BLaER1 treated with 17β-estradiol and CSF1 and Interleukin-3, amounts not matched to agents 10 nM and 100 nM (cell line): ENCODE results near the gene SAMD13.
A peak's percentile ranks its signal among the peaks of the same experiment; 100 is the strongest.

ENCODE experiments used
- H3K27ac ChIP-seq, 11 experiments: shearing (Covaris generic); formaldehyde crosslinking; 2 replicates each; pipeline ENCODE4 v1.8.1; 2022
- H3K27me3 ChIP-seq, 11 experiments: shearing (Covaris generic); formaldehyde crosslinking; 2 replicates each; pipeline ENCODE4 v1.8.1; 2022
- H3K36me3 ChIP-seq, 11 experiments: shearing (Covaris generic); formaldehyde crosslinking; 2 replicates each; pipeline ENCODE4 v1.8.1; 2022
- H3K4me1 ChIP-seq, 10 experiments: shearing (Covaris generic); formaldehyde crosslinking; 2 replicates each; pipeline ENCODE4 v1.8.1; 2022
- H3K4me2 ChIP-seq, 11 experiments: shearing (Covaris generic); formaldehyde crosslinking; 2 replicates each; pipeline ENCODE4 v1.8.1; 2022
- H3K4me3 ChIP-seq, 10 experiments: shearing (Covaris generic); formaldehyde crosslinking; 2 replicates each; pipeline ENCODE4 v1.8.1; 2022
- H3K9ac ChIP-seq, 11 experiments: shearing (Covaris generic); formaldehyde crosslinking; 2 replicates each; pipeline ENCODE4 v1.8.1; 2022
- H3K9me3 ChIP-seq, 11 experiments: shearing (Covaris generic); formaldehyde crosslinking; replicated peaks in 1 of 11; 2 replicates each; pipeline ENCODE4 v1.8.1; 2022
- H4K20me1 ChIP-seq, 11 experiments: shearing (Covaris generic); formaldehyde crosslinking; 2 replicates each; pipeline ENCODE4 v1.8.1; 2022
- Cebpa-rat ChIP-seq, 11 experiments: shearing (Covaris generic); IDR thresholded peaks; 2 replicates each; pipeline ENCODE4 v1.8.1; 2022

SAMD13 gene

DNA sequence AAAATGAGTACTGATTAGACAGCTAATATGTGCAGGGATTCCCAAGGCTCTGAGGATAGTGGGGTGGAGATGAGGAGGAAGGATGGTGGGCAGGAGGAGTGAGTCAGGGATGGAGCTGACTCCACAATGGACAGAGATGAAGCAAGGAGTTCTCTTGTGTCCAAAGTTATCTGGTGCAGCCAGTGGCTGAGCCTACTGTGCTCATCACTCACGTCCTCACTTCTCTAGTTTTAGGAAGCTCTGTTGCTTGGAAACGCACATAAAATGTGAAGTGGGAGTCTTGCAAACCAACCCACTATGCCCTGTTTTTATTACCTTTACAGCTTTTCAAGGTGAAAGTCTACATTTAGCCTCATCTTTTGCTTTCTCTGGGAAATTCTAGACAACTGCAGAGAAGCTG lies 36.5 kb upstream of the SAMD13 start:
- no peaks in the 10 kb centered on the region for H3K36me3 ChIP-seq
- H3K9ac ChIP-seq = no peak overlapping the region
- H3K27ac ChIP-seq = no peak overlapping the region
- no peaks in the 10 kb centered on the region for H3K9me3 ChIP-seq
- H3K4me3 ChIP-seq = no peak overlapping the region
- no peaks in the 10 kb centered on the region for H4K20me1 ChIP-seq
- H3K4me2 ChIP-seq = no peak overlapping the region
- TF ChIP-seq Cebpa-rat (IDR thresholded peaks at IDR 0.05) = no peak
- H3K27me3 ChIP-seq = no peaks in the 10 kb centered on the region
- no peaks in the 10 kb centered on the region for H3K4me1 ChIP-seq

DNA sequence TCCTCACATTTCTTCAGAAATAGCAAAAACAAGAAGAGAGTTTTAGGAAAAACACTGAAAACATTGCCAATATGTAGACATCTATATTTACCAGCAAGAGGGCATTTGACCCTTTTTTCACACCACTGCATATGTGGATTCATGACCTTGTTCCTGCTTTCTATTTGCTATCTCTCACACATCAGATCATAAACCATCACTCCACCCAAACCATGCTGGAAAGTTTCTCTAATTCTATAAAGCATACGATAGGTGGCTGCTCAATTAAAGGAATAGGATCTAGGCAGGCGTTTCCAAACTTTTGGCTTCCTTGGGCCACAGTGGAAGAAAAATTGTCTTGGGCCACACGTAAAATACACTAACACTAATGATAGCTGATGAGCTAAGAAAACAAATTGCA lies 35.6 kb upstream of the SAMD13 start:
- H4K20me1 ChIP-seq = no peaks in the 10 kb centered on the region
- no peak for TF ChIP-seq Cebpa-rat (IDR thresholded peaks at IDR 0.05)
- H3K4me3 ChIP-seq = no peak overlapping the region
- no peak overlapping the region for H3K27ac ChIP-seq
- no peaks in the 10 kb centered on the region for H3K27me3 ChIP-seq
- no peak overlapping the region for H3K4me2 ChIP-seq
- H3K9me3 ChIP-seq = no peaks in the 10 kb centered on the region
- H3K9ac ChIP-seq = no peak overlapping the region
- no peaks in the 10 kb centered on the region for H3K4me1 ChIP-seq
- H3K36me3 ChIP-seq = no peaks in the 10 kb centered on the region

DNA sequence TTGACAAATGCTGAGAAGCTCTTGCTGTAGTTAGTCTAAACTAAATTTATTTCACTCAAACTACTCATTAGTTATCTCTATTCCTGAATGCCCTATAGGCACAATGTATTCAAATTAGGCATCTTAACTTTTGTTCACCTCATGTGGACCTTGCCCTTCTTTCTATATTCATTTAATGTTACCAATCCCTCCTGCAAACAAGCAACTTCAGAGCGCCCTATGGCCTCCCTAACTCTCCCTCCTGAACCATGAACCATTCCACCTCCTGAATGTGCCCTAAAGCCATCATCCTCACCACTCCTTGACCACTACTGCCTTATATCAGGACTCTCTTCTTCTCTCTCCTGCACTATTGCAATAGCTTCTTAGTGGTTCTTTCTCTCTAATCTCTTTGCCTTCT lies 34.8 kb upstream of the SAMD13 start:
- Histone ChIP-seq H3K9ac (no peak overlapping the region), H4K20me1 (no peaks in the 10 kb centered on the region), H3K27me3 (no peaks in the 10 kb centered on the region), H3K4me2 (no peak overlapping the region), H3K27ac (no peak overlapping the region), H3K4me3 (no peak overlapping the region), H3K36me3 (no peaks in the 10 kb centered on the region), H3K9me3 (no peaks in the 10 kb centered on the region), H3K4me1 (no peaks in the 10 kb centered on the region)
- no peak for TF ChIP-seq Cebpa-rat (IDR thresholded peaks at IDR 0.05)

DNA sequence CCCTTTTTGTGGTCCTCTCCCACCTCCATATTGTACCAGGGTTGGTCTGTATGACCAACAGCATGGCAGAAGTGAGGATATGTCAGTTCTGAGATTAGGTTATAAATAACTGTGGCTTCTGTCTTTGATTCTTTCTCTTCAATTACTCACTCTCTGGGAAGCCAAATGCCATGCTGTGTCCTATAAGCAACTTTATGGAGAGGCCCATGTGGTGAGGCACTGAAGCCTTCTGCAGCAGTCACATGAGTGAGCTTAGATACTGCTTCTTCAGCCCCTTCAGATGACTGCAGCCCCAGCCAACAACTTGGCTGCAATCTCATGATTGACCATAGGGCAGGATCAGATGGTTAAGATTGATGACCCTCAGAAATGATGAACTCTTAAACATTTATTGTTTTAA lies 34.0 kb upstream of the SAMD13 start:
- TF ChIP-seq Cebpa-rat (IDR thresholded peaks at IDR 0.05) = no peak
- Histone ChIP-seq H3K36me3 (no peaks in the 10 kb centered on the region), H3K9me3 (no peaks in the 10 kb centered on the region), H3K4me3 (no peak overlapping the region), H3K27ac (no peak overlapping the region), H4K20me1 (no peaks in the 10 kb centered on the region), H3K4me2 (no peak overlapping the region), H3K9ac (no peak overlapping the region), H3K27me3 (no peaks in the 10 kb centered on the region), H3K4me1 (no peaks in the 10 kb centered on the region)

DNA sequence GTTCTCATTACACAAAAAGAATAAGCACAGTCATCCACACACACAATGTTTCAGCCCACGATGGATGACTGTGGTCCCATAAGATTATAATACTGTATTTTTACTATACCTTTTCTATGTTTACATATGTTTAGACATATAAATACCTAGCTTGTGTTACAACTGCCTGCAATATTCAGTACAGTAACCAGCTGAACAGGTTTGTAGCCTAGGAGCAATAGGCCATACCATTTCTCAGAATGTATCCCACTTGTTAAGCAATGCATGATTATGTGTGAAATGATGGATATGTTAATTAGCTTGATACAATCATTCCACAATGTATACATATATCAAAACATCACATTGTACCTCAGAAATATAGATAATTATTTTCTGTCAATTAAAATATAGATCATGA lies 33.2 kb upstream of the SAMD13 start:
- Histone ChIP-seq H3K4me2 (no peak overlapping the region), H3K9me3 (no peaks in the 10 kb centered on the region), H3K9ac (no peak overlapping the region), H3K36me3 (no peaks in the 10 kb centered on the region), H4K20me1 (no peaks in the 10 kb centered on the region), H3K4me3 (no peak overlapping the region), H3K27ac (no peak overlapping the region), H3K4me1 (no peaks in the 10 kb centered on the region), H3K27me3 (no peaks in the 10 kb centered on the region)
- no peak for TF ChIP-seq Cebpa-rat (IDR thresholded peaks at IDR 0.05)

DNA sequence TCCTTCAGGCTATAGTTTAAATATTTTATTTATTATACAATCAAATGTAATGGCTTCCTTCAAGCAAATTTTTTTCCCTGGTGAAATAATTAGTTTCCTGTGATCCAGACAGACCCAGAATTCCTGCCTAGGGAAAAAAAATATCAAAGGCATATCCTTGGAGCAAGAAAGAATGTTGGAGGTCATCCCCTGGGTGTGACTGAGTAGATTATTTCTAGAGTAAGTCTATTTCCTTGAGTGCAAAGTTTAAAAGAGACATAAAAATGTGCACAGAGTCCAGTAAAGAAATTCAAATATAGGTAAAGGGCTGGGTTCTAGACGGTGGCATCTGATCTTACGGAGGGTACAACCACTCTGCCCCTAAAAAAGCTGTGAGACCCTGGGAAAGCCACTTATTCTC lies 32.2 kb upstream of the SAMD13 start:
- no peaks in the 10 kb centered on the region for H3K9me3 ChIP-seq
- H3K9ac ChIP-seq = no peak overlapping the region
- no peak overlapping the region for H3K4me2 ChIP-seq
- H3K36me3 ChIP-seq = no peaks in the 10 kb centered on the region
- H3K4me3 ChIP-seq = no peak overlapping the region
- no peak for TF ChIP-seq Cebpa-rat (IDR thresholded peaks at IDR 0.05)
- H3K27me3 ChIP-seq = no peaks in the 10 kb centered on the region
- H3K4me1 ChIP-seq = no peaks in the 10 kb centered on the region
- no peak overlapping the region for H3K27ac ChIP-seq
- H4K20me1 ChIP-seq = no peaks in the 10 kb centered on the region

DNA sequence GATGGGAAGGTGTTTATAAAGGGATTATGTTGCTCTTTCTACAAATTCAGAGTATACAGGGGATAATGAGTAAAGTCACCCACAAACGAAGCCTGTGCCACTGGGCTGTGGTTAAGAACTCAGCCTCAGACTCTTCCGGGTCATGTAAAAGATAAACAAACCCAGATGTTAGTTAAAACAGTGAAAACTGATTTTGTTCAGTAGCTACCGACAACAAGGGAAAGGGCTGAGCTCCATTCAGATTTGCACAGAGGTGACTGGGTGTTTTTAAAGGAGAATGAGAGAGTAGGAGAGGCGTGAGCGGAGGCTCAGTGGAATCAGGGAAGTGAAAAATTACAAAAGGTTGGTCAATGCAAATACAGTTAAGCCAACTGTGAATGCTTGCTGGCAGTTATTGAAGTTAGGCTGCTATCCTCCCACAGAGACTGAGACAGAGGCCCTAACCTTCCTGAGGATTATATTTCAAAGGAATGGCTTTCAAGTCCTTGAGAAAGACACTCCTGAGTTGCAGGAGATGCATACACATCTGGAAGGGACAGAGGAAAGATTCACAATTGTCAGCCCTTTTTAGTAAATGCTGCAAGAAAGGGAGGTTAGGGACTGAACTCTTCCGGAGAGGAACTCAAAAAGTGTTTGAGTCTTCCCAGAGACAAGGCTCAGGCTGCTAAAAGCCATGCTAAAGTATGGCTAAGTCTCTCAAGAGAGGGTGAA lies 29.9 kb upstream of the SAMD13 start:
- no peaks in the 10 kb centered on the region for H3K36me3 ChIP-seq
- H3K9me3 ChIP-seq = no peaks in the 10 kb centered on the region
- H3K27me3 ChIP-seq = no peaks in the 10 kb centered on the region
- no peak overlapping the region for H3K9ac ChIP-seq
- no peak for TF ChIP-seq Cebpa-rat (IDR thresholded peaks at IDR 0.05)
- no peak overlapping the region for H3K4me2 ChIP-seq
- H3K4me3 ChIP-seq = no peak overlapping the region
- H3K27ac ChIP-seq = no peak overlapping the region
- no peaks in the 10 kb centered on the region for H4K20me1 ChIP-seq
- H3K4me1 ChIP-seq = no peaks in the 10 kb centered on the region

DNA sequence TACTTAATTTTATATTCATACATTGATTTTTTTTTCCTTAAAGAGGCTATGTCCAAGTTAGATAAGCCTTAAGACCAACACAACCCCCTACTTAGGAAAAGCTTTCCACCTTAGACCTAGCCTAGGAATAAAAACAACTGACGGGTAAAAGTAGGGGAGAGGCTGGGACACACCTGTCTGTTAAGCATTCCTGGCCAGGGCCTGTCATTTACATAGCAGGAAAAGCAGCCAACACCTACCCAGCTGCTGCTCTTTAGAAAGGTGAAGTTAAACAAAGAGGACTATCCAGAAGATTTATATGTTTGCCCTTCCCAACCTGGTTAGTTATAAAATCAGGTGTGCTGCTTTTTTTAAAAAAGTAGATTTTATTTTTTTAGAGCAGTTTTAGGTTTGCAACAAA lies 29.1 kb upstream of the SAMD13 start:
- Histone ChIP-seq H3K27me3 (no peaks in the 10 kb centered on the region), H3K36me3 (no peaks in the 10 kb centered on the region), H3K4me1 (no peaks in the 10 kb centered on the region), H3K27ac (no peak overlapping the region), H3K4me2 (no peak overlapping the region), H3K4me3 (no peak overlapping the region), H4K20me1 (no peaks in the 10 kb centered on the region), H3K9ac (no peak overlapping the region), H3K9me3 (no peaks in the 10 kb centered on the region)
- TF ChIP-seq Cebpa-rat (IDR thresholded peaks at IDR 0.05) = no peak

DNA sequence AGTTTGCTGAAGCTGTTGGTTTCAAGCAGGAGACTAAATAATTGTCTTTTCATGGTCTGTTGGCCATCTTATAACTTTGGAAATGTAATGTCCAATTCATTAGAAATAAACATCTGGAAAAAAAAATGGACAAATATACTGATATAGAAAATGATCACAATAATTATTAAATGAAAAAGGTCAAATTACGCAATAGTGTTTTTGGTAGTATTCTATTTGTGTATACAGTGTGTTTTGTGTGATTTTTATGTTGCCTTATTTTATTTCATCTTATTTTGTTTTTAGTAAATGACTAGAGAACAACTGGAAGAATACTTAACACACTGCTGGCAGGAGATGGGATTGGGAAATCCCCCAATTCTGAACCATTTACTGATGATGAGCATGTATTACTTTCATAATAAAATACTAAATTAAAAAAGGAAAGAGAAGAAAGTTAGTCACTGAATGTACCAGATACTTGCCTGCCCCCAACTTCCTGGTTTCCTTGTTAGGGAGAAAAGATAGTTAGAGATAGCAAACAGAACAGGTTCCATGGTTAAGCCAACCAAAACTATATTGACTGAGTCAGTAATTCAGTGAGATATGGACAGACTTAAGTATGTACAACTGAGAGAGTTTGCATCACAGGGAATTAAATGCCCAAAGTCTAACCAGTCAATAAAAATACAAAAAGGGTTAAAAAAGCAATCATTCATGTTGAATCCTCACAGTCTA lies 24.0 kb upstream of the SAMD13 start:
- Histone ChIP-seq H3K27me3 (no peaks in the 10 kb centered on the region), H3K36me3 (no peaks in the 10 kb centered on the region), H3K4me3 (no peak overlapping the region), H4K20me1 (no peaks in the 10 kb centered on the region), H3K9me3 (no peaks in the 10 kb centered on the region), H3K9ac (no peak overlapping the region), H3K27ac (no peak overlapping the region), H3K4me2 (no peak overlapping the region), H3K4me1 (no peaks in the 10 kb centered on the region)
- peak in 3 of 11 experiments; percentile 16 to 56 (median 52); a peak in 4 of 22 replicates for TF ChIP-seq Cebpa-rat (IDR thresholded peaks at IDR 0.05)

DNA sequence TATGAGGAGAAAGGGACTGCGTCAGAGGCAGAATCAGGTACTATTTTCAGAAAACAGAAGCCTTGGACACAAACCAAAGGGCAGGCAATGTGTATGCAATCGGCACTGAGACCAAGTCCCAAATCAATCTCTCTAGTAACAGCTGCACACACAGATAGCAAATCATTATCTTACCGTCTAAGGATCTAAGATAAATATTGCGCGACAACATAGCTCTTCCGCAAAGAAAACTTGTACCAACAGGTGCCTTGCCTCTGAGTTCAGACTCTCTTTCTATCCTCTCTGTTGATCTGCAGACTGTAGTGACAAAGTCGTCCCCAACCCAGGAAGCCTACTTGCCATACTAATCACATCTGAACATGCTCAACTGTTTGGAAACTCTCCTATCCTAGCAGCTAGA lies 22.6 kb upstream of the SAMD13 start:
- H3K27me3 ChIP-seq = no peaks in the 10 kb centered on the region
- H3K4me1 ChIP-seq = no peaks in the 10 kb centered on the region
- no peak overlapping the region for H3K9ac ChIP-seq
- no peaks in the 10 kb centered on the region for H3K9me3 ChIP-seq
- TF ChIP-seq Cebpa-rat (IDR thresholded peaks at IDR 0.05) = no peak
- H3K27ac ChIP-seq = no peak overlapping the region
- H3K4me3 ChIP-seq = no peak overlapping the region
- no peak overlapping the region for H3K4me2 ChIP-seq
- H4K20me1 ChIP-seq = no peaks in the 10 kb centered on the region
- no peaks in the 10 kb centered on the region for H3K36me3 ChIP-seq
